PC-9 (cell line): ENCODE data around the gene RAB26. TPM values are rescaled to one million over a fixed set of nuclear protein-coding genes. Genes with fewer than 3 reads are reported as not detected.

ENCODE experiments used
- BruUV-seq: library from RNA; stranded (reverse); fragments of 400-500 nt; replicated peaks from 2 replicates; lab custom pipeline; 2021; lab: Mats Ljungman, UMichigan
- CTCF ChIA-PET: fragments of 300-600 bp; sonication (Branson Sonifier 250); formaldehyde crosslinking; loops from one replicate; lab custom pipeline; 2022; ENCODE audit warnings: antibody characterized with exemption; lab: Charles Lee
- POLR2A ChIA-PET: fragments of 300-600 bp; sonication (Branson Sonifier 250); formaldehyde crosslinking; loops from one replicate; lab custom pipeline; 2022; ENCODE audit warnings: antibody characterized with exemption; ENCODE audit not compliant: unreplicated experiment; lab: Charles Lee
- DNase-seq, 2 experiments: peaks; one replicate each; pipeline versions ENCODE4 v3.0.0 to v3.0.0-alpha.2; 2015 to 2022; ENCODE audit warnings: mixed read lengths in 1 of 2
- H2AFZ ChIP-seq: fragments of 200-600 bp; sonication (generic); 2 replicates; pipeline ENCODE4 v1.8.1; 2017; ENCODE audit warnings: antibody characterized with exemption
- H3F3A ChIP-seq: fragments of 200-600 bp; sonication (generic); 2 replicates; pipeline ENCODE4 v1.8.1; 2017; ENCODE audit warnings: antibody characterized with exemption, mild to moderate bottlenecking, low read depth; ENCODE audit not compliant: insufficient read depth
- H3K27ac ChIP-seq: fragments of 200-600 bp; sonication (generic); 2 replicates; pipeline ENCODE4 v1.6.1; 2016; ENCODE audit warnings: mixed run types
- H3K27me3 ChIP-seq: fragments of 200-600 bp; sonication (generic); 2 replicates; pipeline ENCODE4 v1.6.1; 2016; ENCODE audit warnings: low read depth, mixed run types; ENCODE audit not compliant: insufficient read depth
- H3K36me3 ChIP-seq: fragments of 200-600 bp; sonication (generic); 2 replicates; pipeline ENCODE4 v1.6.1; 2016; ENCODE audit warnings: low read depth, mixed run types
- H3K4me1 ChIP-seq: fragments of 200-600 bp; sonication (generic); replicated peaks from 2 replicates; pipeline ENCODE4 v1.6.1; 2016; ENCODE audit warnings: mixed run types; ENCODE audit not compliant: insufficient read depth
- H3K4me2 ChIP-seq: fragments of 200-600 bp; sonication (generic); 2 replicates; pipeline ENCODE4 v1.6.1; 2017; ENCODE audit warnings: mixed run types
- H3K4me3 ChIP-seq: fragments of 200-600 bp; sonication (generic); 2 replicates; pipeline ENCODE4 v1.6.1; 2016; ENCODE audit warnings: mixed run types
- H3K79me2 ChIP-seq: fragments of 200-600 bp; sonication (generic); 2 replicates; pipeline ENCODE4 v1.6.1; 2017; ENCODE audit warnings: low read depth, mixed run types
- H3K9me2 ChIP-seq: fragments of 200-600 bp; sonication (generic); 2 replicates; pipeline ENCODE4 v1.8.1; 2017; ENCODE audit warnings: mild to moderate bottlenecking; ENCODE audit not compliant: insufficient read depth
- H3K9me3 ChIP-seq: fragments of 200-600 bp; sonication (generic); 2 replicates; pipeline ENCODE4 v1.8.1; 2016; ENCODE audit warnings: low read depth; ENCODE audit not compliant: insufficient read depth
- H4K20me1 ChIP-seq: fragments of 200-600 bp; sonication (generic); 2 replicates; pipeline ENCODE4 v1.8.1; 2017; ENCODE audit not compliant: insufficient read depth
- CTCF ChIP-seq: fragments of 200-600 bp; sonication (generic); conservative IDR thresholded peaks from 2 replicates; pipeline ENCODE4 v1.6.1; 2017; ENCODE audit warnings: mixed run types, antibody characterized with exemption, mild to moderate bottlenecking, moderate library complexity
- EZH2 ChIP-seq: fragments of 200-600 bp; sonication (generic); IDR thresholded peaks from 2 replicates; pipeline ENCODE4 v1.8.0; 2017; ENCODE audit warnings: antibody characterized with exemption, low read depth
- intact Hi-C: fragments of 100-400 bp; cut with micrococcal nuclease; formaldehyde crosslinking; loops from one replicate; pipeline ENCODE4 v1.10.0; 2022; ENCODE audit not compliant: unreplicated experiment
- total RNA-seq: library from RNA; stranded (reverse); gene quantifications from 2 replicates; pipeline ENCODE4 v1.2.3, GENCODE V29; 2021

Gene RAB26
- total RNA-seq, 1 experiment from 2014 or later: 31.3 TPM

DNA sequence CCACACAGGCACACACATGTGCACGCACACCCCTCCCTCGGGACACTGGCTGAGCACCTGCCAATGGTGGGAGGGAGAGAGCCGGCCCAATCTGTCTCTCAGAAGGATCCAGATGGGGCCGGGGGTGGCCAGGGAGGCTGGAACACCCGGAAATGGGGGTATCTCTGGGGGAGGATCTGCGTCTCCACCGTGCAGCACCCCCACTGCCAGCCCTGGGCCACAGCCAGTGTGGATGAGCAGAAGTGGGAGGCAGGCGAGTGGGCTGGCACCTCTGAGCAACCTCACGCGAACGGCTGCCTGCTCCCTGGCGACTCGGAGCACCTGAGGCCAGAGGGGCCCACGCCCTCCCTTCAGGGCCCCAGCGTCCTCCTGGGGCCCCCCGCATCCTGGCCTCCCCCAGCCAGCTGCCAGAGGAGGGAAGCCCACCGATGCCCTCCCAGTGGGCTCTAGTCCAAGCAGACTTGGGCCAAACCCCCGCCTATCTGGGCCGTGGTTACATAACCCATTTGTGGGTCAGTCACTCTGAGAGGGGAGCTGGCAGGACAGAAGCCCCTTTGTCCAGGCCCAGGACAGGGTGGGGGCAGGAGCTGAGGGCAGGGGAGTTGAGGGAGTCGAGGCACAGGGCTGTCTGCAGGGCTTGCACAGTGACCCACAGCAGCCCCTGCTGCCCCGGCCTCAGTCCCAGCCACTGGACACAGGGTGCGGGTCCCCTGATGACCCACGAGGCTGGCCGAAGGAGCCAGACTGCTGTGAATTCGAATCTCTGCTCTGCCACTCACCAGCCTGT lies 42.4 kb downstream of the RAB26 start:
- BruUV-seq: no TSS peak
- POLR2A ChIA-PET: no interaction called here

DNA sequence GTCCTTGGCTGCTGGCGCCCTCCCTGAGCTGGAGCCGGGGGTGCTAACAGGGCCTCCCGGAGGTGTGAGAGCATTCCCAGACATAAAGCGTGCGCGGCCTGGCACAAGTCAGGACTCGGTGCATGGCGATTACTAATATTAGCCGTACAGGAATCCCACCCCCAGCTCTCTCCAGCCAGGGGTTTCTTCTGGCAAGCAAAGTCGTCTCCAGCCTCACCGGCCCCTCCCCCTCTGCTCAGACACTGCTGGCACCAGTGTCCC lies 43.0 kb downstream of the RAB26 start:
- Histone ChIP-seq H4K20me1 (no peaks in the 10 kb centered on the region), H3K36me3 (no peaks in the 10 kb centered on the region), H2AFZ (no peak overlapping the region), H3K9me2 (no peaks in the 10 kb centered on the region), H3F3A (no peaks in the 10 kb centered on the region), H3K79me2 (no peaks in the 10 kb centered on the region), H3K27ac (no peak overlapping the region), H3K27me3 (peaks cover 11% of the 10 kb centered on the region), H3K4me3 (no peak overlapping the region), H3K9me3 (no peaks in the 10 kb centered on the region), H3K4me1 (no peaks in the 10 kb centered on the region), H3K4me2 (no peak overlapping the region)
- CTCF ChIA-PET: no interaction called here
- TF ChIP-seq CTCF: no peak
- no peak for TF ChIP-seq EZH2
- no peak for DNase-seq
- intact Hi-C loops: no loop called here
- POLR2A ChIA-PET: interaction anchor here (0.6 kb wide), 1 partner anchor 137 kb away, joined by 3 read pairs; no protein-coding TSS in a partner anchor
- BruUV-seq: no TSS peak

More for the DNA sequence above, 42.4 kb downstream of the RAB26 start:
- peaks cover 9% of the 10 kb centered on the region for H3K27me3 ChIP-seq
- no peaks in the 10 kb centered on the region for H3K79me2 ChIP-seq
- no peak for TF ChIP-seq CTCF
- TF ChIP-seq EZH2: no peak
- CTCF ChIA-PET: no interaction called here
- no peaks in the 10 kb centered on the region for H3F3A ChIP-seq
- no peaks in the 10 kb centered on the region for H3K36me3 ChIP-seq
- intact Hi-C loops: no loop called here
- no peak overlapping the region for H3K4me3 ChIP-seq
- H2AFZ ChIP-seq: no peak overlapping the region
- H3K9me2 ChIP-seq: no peaks in the 10 kb centered on the region
- no peak overlapping the region for H3K27ac ChIP-seq
- H3K4me2 ChIP-seq: no peak overlapping the region
- H3K4me1 ChIP-seq: no peaks in the 10 kb centered on the region
- H4K20me1 ChIP-seq: no peaks in the 10 kb centered on the region
- no peak for DNase-seq
- H3K9me3 ChIP-seq: no peaks in the 10 kb centered on the region

DNA sequence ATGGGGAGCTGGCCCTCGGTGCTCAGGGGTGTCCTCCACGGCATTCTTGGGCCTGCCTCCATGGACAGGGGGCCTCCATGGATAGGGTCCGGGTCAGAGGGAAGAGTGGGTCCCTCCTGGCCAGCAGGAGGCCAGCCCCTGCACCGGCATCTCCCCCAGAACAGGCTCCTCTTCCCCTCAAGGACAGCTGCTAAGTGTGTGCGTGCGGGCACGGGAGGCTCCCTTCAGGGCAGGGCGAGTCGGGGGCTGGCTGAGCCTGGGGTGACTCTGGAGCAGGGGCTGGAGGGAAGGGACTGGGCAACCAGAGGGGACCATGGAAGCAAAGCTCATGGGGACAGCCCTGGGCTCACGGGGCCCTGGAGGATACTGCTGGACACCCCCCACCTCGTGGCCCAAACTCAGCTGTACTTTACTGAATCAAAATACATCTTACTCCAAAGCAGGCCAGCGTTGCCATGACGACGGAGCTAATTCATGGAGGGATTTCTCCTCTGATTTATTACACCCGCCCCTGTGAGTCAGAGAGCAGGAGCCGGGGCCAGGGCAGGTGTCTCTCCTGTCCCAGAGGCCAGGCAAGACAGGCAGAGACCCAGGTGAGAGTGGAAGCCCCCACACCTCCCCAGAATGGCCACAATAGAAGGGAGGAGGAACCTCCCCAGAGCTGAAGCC lies 45.9 kb downstream of the RAB26 start:
- POLR2A ChIA-PET: interaction anchor here (1.0 kb wide), 1 partner anchor 9 kb away, joined by 3 read pairs; no protein-coding TSS in a partner anchor
- CTCF ChIA-PET: interaction anchor here (0.5 to 1.1 kb wide), 5 partner anchors 20 to 312 kb away, joined by 3 to 9 read pairs (median 5); partner anchors contain the start of genes NDUFB10 and PGP
- H3K79me2 ChIP-seq: no peaks in the 10 kb centered on the region
- peaks cover 12% of the 10 kb centered on the region; the same call in 1 of the 2 replicates for H3F3A ChIP-seq
- no peaks in the 10 kb centered on the region for H3K9me3 ChIP-seq
- no peak overlapping the region for H3K27ac ChIP-seq
- peaks cover 35% of the 10 kb centered on the region for H3K27me3 ChIP-seq
- peak; percentile 48 to 71 for DNase-seq
- no peak overlapping the region for H2AFZ ChIP-seq
- H3K4me2 ChIP-seq: no peak overlapping the region
- TF ChIP-seq CTCF: no peak
- TF ChIP-seq EZH2: no peak
- no peaks in the 10 kb centered on the region for H3K9me2 ChIP-seq
- H4K20me1 ChIP-seq: no peaks in the 10 kb centered on the region
- H3K36me3 ChIP-seq: no peaks in the 10 kb centered on the region
- no TSS peak for BruUV-seq
- no peaks in the 10 kb centered on the region for H3K4me1 ChIP-seq
- H3K4me3 ChIP-seq: no peak overlapping the region
- intact Hi-C loops: no loop called here
